ENCODE data around the gene GABPB1.

- TF ChIP-seq CTCF (conservative IDR thresholded peaks at IDR 0.05; ENCODE audit: low read depth, low read length) = no peak
- TF ChIP-seq EZH2phosphoT487 (IDR thresholded peaks at IDR 0.05; ENCODE audit: borderline replicate concordance, low read length) = no peak
Observed at GRCh38 chr15:50344006-50344464, 11.0 kb downstream of the GABPB1 start.

Measured in PC-3 (cell line).